Peyer's patch (tissue), 4 donors: ENCODE results near the gene DRAM1.

Experiments used
- CTCF ChIP-seq, 6 experiments: fragments of 450-650 bp in 4 of 6; fragments of 200-600 bp in 2 of 6; sonication (generic) in 1 of 6; IDR thresholded peaks; one replicate each; pipeline ENCODE4 v1.5.1; 2017 to 2019; ENCODE audit warnings: antibody characterized with exemption in 6 of 6, mild to moderate bottlenecking in 3 of 6, moderate library complexity in 1 of 6
- POLR2A ChIP-seq, 2 donors: fragments of 450-650 bp; IDR thresholded peaks; one replicate each; pipeline ENCODE4 v1.5.1; 2017; ENCODE audit warnings: antibody characterized with exemption in 2 of 2, mild to moderate bottlenecking in 2 of 2, moderate library complexity in 2 of 2

- TF ChIP-seq CTCF (IDR thresholded peaks at IDR 0.05): no peak
- no peak for TF ChIP-seq POLR2A (IDR thresholded peaks at IDR 0.05)
Observed at GRCh38 chr12:101855976-101856375, 21.4 kb upstream of the DRAM1 start.
